GM12865 (cell line): ENCODE data around the gene KCNJ5.

ENCODE experiments used
- DNase-seq: peaks from one replicate; pipeline ENCODE4 v3.0.0; 2010; ENCODE audit warnings: low read depth
- H3K4me3 ChIP-seq: 2 replicates; pipeline ENCODE4 v1.5.1; 2011; ENCODE audit warnings: mild to moderate bottlenecking, low read depth, low read length, control low read depth
- TF ChIP-seq, protein P1 (sequence below): IDR thresholded peaks from 2 replicates; pipeline ENCODE4 v1.5.1; 2011; ENCODE audit warnings: low read length, control low read depth, low read depth, inconsistent platforms; ENCODE audit not compliant: insufficient read depth; ENCODE audit errors: missing control alignments

The KCNJ5 gene

GRCh38 chr11:128890543-128891368 is at the start of gene KCNJ5:
Gene KCNJ5 (plus strand): TSS chr11:128891356. CDS start chr11:128911274, 19,918 bp downstream.
- no peak for DNase-seq
- TF ChIP-seq, protein P1, sequence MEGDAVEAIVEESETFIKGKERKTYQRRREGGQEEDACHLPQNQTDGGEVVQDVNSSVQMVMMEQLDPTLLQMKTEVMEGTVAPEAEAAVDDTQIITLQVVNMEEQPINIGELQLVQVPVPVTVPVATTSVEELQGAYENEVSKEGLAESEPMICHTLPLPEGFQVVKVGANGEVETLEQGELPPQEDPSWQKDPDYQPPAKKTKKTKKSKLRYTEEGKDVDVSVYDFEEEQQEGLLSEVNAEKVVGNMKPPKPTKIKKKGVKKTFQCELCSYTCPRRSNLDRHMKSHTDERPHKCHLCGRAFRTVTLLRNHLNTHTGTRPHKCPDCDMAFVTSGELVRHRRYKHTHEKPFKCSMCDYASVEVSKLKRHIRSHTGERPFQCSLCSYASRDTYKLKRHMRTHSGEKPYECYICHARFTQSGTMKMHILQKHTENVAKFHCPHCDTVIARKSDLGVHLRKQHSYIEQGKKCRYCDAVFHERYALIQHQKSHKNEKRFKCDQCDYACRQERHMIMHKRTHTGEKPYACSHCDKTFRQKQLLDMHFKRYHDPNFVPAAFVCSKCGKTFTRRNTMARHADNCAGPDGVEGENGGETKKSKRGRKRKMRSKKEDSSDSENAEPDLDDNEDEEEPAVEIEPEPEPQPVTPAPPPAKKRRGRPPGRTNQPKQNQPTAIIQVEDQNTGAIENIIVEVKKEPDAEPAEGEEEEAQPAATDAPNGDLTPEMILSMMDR: no peak
- no peak within 1 kb of the TSS for H3K4me3 ChIP-seq

DNA sequence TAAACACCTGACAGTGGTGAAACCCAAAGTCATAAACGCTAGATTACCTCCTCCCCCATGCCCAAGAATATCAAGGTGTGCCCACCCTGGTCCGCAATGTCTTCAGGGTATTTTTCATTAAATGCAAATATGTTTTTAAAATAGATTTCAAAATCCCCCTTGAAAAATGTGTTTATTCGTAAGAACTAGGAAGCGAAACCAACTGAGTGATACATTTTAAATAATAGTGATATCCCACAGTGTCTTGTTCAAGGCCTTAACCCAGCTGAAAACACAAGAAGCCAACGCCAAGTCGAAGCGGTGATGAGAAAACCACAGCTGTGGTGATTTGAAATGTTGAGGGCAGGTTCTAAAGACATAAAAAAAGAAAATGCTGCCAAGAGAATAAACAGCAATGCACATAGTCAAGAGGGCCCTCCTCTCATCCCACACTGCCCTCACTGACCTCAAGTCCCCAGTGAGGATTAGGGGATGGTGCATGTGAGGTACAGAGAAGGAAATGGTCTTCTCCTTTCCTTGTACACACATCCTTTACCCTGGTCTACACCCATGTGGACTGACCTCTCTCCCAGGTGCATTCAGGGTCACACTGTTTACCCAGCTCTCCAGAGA is 49.6 kb upstream of the KCNJ5 start:
- no peak overlapping the region for H3K4me3 ChIP-seq
- TF ChIP-seq, protein P1: no peak
- peak; percentile 73 for DNase-seq

GRCh38 chr11:128843198-128843785 is 47.9 kb upstream of the KCNJ5 start:
- H3K4me3 ChIP-seq: no peak overlapping the region
- no peak for DNase-seq
- TF ChIP-seq, protein P1: no peak

DNA sequence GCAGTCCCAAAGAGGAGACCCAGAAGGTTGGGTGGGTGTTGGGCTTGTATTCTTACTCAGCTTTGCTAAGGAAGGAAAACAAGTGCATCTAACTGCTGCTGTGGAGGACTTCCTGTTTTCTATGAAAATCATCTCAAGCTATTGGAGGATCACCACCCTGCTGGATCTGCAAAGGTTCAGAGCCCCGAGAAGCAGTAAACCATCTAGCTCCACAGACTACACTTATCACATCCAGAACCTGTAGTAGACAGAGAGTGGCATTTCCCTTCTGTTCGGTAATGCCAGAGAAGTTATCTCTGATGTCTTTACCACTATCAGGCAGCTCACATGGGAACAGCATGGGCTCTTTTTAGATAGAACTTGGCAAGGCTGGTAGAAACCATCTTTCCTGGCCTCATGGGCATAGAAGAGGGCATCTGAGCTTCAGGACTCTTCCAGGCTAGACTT is 45.8 kb upstream of the KCNJ5 start:
- DNase-seq: peak; percentile 30
- no peak overlapping the region for H3K4me3 ChIP-seq
- TF ChIP-seq, protein P1: no peak

GRCh38 chr11:128846985-128847384 is 44.2 kb upstream of the KCNJ5 start:
- TF ChIP-seq, protein P1: no peak
- DNase-seq: no peak
- H3K4me3 ChIP-seq: no peak overlapping the region

- H3K4me3 ChIP-seq: no peak overlapping the region
- TF ChIP-seq, protein P1: peak; percentile 85
- DNase-seq: peak; percentile 71
Observed at GRCh38 chr11:128848815-128849455, 42.2 kb upstream of the KCNJ5 start.
